Left colon (tissue), 2 donors: ENCODE results near the gene TCOF1. TPM values are rescaled to one million over a fixed set of nuclear protein-coding genes. Genes with fewer than 3 reads are reported as not detected.

ENCODE experiments used
- ATAC-seq: fragments of 200-7000 bp; cut with Tn5 transposase; one replicate; pipeline ENCODE4 v1.9.1; 2020; ENCODE audit warnings: mild to moderate bottlenecking, moderate library complexity
- DNase-seq, 2 donors: peaks; one replicate each; pipeline ENCODE4 v3.0.0-alpha.2; 2020
- intact Hi-C, 2 donors: fragments of 100-400 bp; cut with DNase I in 1 of 2; cut with micrococcal nuclease in 1 of 2; formaldehyde crosslinking; loops; one replicate each; pipeline versions ENCODE4 v1.11.2 to v1.14.0; 2022; cut with DNase I, micrococcal nuclease
- total RNA-seq, 2 donors: library from RNA; stranded (reverse); fragmentation: NEBNext Ultra II Directional; extraction: Animal tissue kit (Norgen Biotek cat#: 25700); gene quantifications; one replicate each; pipeline ENCODE4 v1.2.1, GENCODE V29; 2021
- donor health status: DM: no; HTN: no; CAD: no.
- donor health status: DM: yes; HTN: yes; CAD: no.

The TCOF1 gene
- total RNA-seq, 2 donors from 2014 or later = 14.6 to 21.7 TPM

GRCh38 chr5:150434464-150434863, 77.0 kb downstream of the TCOF1 start:
- intact Hi-C loops = no loop called here
- DNase-seq = no peak

GRCh38 chr5:150436141-150436680, 78.7 kb downstream of the TCOF1 start:
- intact Hi-C loops = no loop called here
- DNase-seq = peak; percentile 79 to 98

More at GRCh38 chr5:150434464-150434863, 77.0 kb downstream of the TCOF1 start:
- ATAC-seq = no peak

GRCh38 chr5:150438873-150439546, 81.5 kb downstream of the TCOF1 start:
- DNase-seq = no peak
- ATAC-seq = peak; percentile 38
- intact Hi-C loops = no loop called here

More at GRCh38 chr5:150436141-150436680, 78.7 kb downstream of the TCOF1 start:
- ATAC-seq = peak; percentile 90

GRCh38 chr5:150440948-150441812, 83.7 kb downstream of the TCOF1 start:
- ATAC-seq (peak; percentile 25), DNase-seq (no peak)
- intact Hi-C loops = no loop called here

GRCh38 chr5:150441813-150442698, 84.6 kb downstream of the TCOF1 start:
- no peak for ATAC-seq
- intact Hi-C loops = no loop called here
- no peak for DNase-seq

GRCh38 chr5:150442699-150443080, 85.2 kb downstream of the TCOF1 start:
- DNase-seq = no peak
- intact Hi-C loops = no loop called here
- ATAC-seq = no peak

GRCh38 chr5:150443242-150444075, 86.0 kb downstream of the TCOF1 start:
- intact Hi-C loops = no loop called here
- no peak for ATAC-seq

GRCh38 chr5:150444770-150445169, 87.3 kb downstream of the TCOF1 start:
- no peak for DNase-seq
- no peak for ATAC-seq
- intact Hi-C loops = no loop called here

More at GRCh38 chr5:150443242-150444075, 86.0 kb downstream of the TCOF1 start:
- no peak for DNase-seq

- ATAC-seq (no peak), DNase-seq (no peak)
- intact Hi-C loops = no loop called here
Observed at GRCh38 chr5:150446088-150446487, 88.6 kb downstream of the TCOF1 start.

- ATAC-seq (no peak), DNase-seq (no peak)
- intact Hi-C loops = no loop called here
Observed at GRCh38 chr5:150446583-150446982, 89.1 kb downstream of the TCOF1 start.

- intact Hi-C loops = no loop called here
- ATAC-seq = no peak
- DNase-seq = no peak
Observed at GRCh38 chr5:150447188-150447587, 89.7 kb downstream of the TCOF1 start.

GRCh38 chr5:150448334-150448733, 90.8 kb downstream of the TCOF1 start:
- intact Hi-C loops = no loop called here
- DNase-seq (no peak), ATAC-seq (no peak)

GRCh38 chr5:150448952-150449516, 91.5 kb downstream of the TCOF1 start:
- peak; percentile 53 for ATAC-seq
- intact Hi-C loops = no loop called here
- no peak for DNase-seq

Other genes with a start within 250 kb of the TCOF1 start
- 10 to 100 TPM; 14.2 to 26.0 TPM for gene PDGFRB, start 201.9 kb upstream of the TCOF1 start, total RNA-seq
- gene CDX1, start 190.9 kb upstream of the TCOF1 start, total RNA-seq = 100 to 1,000 TPM; 323 to 423 TPM
- gene SLC6A7, start 167.6 kb upstream of the TCOF1 start, total RNA-seq = 10 to 100 TPM; 13.2 to 30.4 TPM
- under 1 TPM; 0.17 to 0.21 TPM for gene CAMK2A, start 67.9 kb upstream of the TCOF1 start, total RNA-seq
- under 1 TPM; 0.27 to 0.64 TPM for gene ARSI, start 54.8 kb upstream of the TCOF1 start, total RNA-seq
- 100 to 1,000 TPM; 132 to 435 TPM for gene CD74, start 55.2 kb downstream of the TCOF1 start, total RNA-seq
- gene RPS14, start 92.0 kb downstream of the TCOF1 start, total RNA-seq = 1,000 to 10,000 TPM; 1,685 to 1,991 TPM
- 10 to 100 TPM; 63.5 to 73.9 TPM for gene NDST1, start 150.4 kb downstream of the TCOF1 start, total RNA-seq